ENCODE data around the gene ZNF616. TPM values are rescaled to one million over a fixed set of nuclear protein-coding genes. Genes with fewer than 3 reads are reported as not detected.
"Not testable (repeated sequence)": the region's sequence is repeated elsewhere in the genome, so short reads cannot be mapped to it uniquely, and the experiment has no call there.

The ZNF616 gene
- total RNA-seq, 1 experiment from 2014 or later: 9.7 TPM

DNA sequence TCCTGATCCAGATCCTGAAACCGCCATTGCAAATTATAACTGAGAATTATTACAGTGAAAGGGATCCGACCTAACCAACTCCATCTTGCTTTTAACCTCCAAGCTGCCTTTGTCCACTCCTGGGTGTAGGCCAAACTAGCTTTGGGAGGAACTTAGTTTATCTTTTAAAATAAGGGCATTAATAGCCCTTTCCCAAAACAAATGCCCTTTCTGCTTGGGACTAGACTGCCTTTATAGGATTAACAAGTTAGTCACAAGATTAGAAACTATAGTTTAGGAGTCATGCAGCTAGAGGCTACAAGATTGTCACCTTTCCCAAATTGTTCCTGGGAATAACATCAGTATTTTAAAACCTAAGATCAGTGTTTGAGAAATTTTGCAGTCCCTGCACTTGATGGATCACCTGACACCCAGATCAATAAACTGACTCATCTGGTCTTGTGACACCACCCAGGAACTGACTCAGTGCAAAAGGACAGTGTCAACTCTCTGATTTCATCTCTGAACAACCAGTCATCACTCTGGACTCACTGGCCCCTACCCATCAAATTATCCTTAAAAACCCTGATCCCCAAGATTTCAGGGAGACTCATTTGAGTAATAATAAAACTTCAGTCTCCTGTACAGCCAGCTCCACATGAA is 40.1 kb downstream of the ZNF616 start:
- H3K9me3 ChIP-seq (ENCODE audit: control insufficient read depth in 1 of 2, insufficient read depth in 1 of 2, low read depth in 1 of 2, low read length in 2 of 2): peaks cover 0 to 10% of the 10 kb centered on the region in 2 experiments; a peak in 3 of 4 replicates
- ChIA-PET RAD21 (ENCODE audit: low non-redundant PET in 1 of 2, low total read pairs in 2 of 2, uncharacterized antibody in 2 of 2, unreplicated experiment in 2 of 2) (no interaction called here), POLR2A (no interaction called here)

GRCh38 chr19:52096416-52096815 is 43.3 kb downstream of the ZNF616 start:
- H3K9me2 ChIP-seq (ENCODE audit: insufficient read depth); H3K4me2 ChIP-seq (ENCODE audit: low read length); RAD21 ChIA-PET (ENCODE audit: low non-redundant PET in 1 of 2, low total read pairs in 2 of 2, uncharacterized antibody in 2 of 2, unreplicated experiment in 2 of 2); H3K9me3 ChIP-seq (ENCODE audit: control insufficient read depth in 1 of 2, insufficient read depth in 1 of 2, low read depth in 1 of 2, low read length in 2 of 2); ATAC-seq; H2AFZ ChIP-seq (ENCODE audit: low read depth, low read length, poor library complexity, severe bottlenecking); H4K20me1 ChIP-seq (ENCODE audit: insufficient read depth); H3K79me2 ChIP-seq (ENCODE audit: insufficient read depth, low read length); DNase-seq (ENCODE audit: low read depth, low spot score); intact Hi-C loops (cut with micrococcal nuclease); H3K27ac ChIP-seq (ENCODE audit: low read depth, low read length); H3K9ac ChIP-seq (ENCODE audit: low read length); H3K27me3 ChIP-seq (ENCODE audit: insufficient read depth, low read length); H3K4me3 ChIP-seq (replicated peaks in 1 of 2; ENCODE audit: low read depth in 1 of 2, low read length in 2 of 2); H3K4me1 ChIP-seq (ENCODE audit: control insufficient read depth in 1 of 2, insufficient read depth in 2 of 2, low read length in 2 of 2); CTCF ChIA-PET; POLR2A ChIA-PET; BruUV-seq (replicated peaks); H3K36me3 ChIP-seq (ENCODE audit: control insufficient read depth in 1 of 2, insufficient read depth in 2 of 2, low read length in 2 of 2): not testable (repeated sequence)

More for the DNA sequence above, 40.1 kb downstream of the ZNF616 start:
- Histone ChIP-seq H3K27ac (ENCODE audit: low read depth, low read length) (no peak overlapping the region), H4K20me1 (ENCODE audit: insufficient read depth) (no peaks in the 10 kb centered on the region), H3K79me2 (ENCODE audit: insufficient read depth, low read length) (no peaks in the 10 kb centered on the region), H3K9me2 (ENCODE audit: insufficient read depth) (no peaks in the 10 kb centered on the region), H3K36me3 (ENCODE audit: control insufficient read depth in 1 of 2, insufficient read depth in 2 of 2, low read length in 2 of 2) (no peaks in the 10 kb centered on the region), H3K9ac (ENCODE audit: low read length) (no peak overlapping the region), H3K4me3 (replicated peaks in 1 of 2; ENCODE audit: low read depth in 1 of 2, low read length in 2 of 2) (no peak overlapping the region), H3K4me2 (ENCODE audit: low read length) (no peak overlapping the region), H2AFZ (ENCODE audit: low read depth, low read length, poor library complexity, severe bottlenecking) (no peak overlapping the region), H3K27me3 (ENCODE audit: insufficient read depth, low read length) (no peaks in the 10 kb centered on the region), H3K4me1 (ENCODE audit: control insufficient read depth in 1 of 2, insufficient read depth in 2 of 2, low read length in 2 of 2) (no peaks in the 10 kb centered on the region)
- TF ChIP-seq CBX3 (IDR thresholded peaks at IDR 0.05; ENCODE audit: low read depth) (no peak), SP1 (IDR thresholded peaks at IDR 0.05; ENCODE audit: low read depth) (no peak), ZBTB33 (IDR thresholded peaks at IDR 0.05; ENCODE audit: extremely low read depth, insufficient replicate concordance, low read length) (no peak), ELF1 (IDR thresholded peaks at IDR 0.05; ENCODE audit: borderline replicate concordance, low read depth) (no peak), ATF3 (IDR thresholded peaks at IDR 0.05) (no peak), FOSL1 (IDR thresholded peaks at IDR 0.05; ENCODE audit: low read depth) (peak; percentile 19; the same call in 1 of the 2 replicates)
- TF ChIP-seq, protein P1, sequence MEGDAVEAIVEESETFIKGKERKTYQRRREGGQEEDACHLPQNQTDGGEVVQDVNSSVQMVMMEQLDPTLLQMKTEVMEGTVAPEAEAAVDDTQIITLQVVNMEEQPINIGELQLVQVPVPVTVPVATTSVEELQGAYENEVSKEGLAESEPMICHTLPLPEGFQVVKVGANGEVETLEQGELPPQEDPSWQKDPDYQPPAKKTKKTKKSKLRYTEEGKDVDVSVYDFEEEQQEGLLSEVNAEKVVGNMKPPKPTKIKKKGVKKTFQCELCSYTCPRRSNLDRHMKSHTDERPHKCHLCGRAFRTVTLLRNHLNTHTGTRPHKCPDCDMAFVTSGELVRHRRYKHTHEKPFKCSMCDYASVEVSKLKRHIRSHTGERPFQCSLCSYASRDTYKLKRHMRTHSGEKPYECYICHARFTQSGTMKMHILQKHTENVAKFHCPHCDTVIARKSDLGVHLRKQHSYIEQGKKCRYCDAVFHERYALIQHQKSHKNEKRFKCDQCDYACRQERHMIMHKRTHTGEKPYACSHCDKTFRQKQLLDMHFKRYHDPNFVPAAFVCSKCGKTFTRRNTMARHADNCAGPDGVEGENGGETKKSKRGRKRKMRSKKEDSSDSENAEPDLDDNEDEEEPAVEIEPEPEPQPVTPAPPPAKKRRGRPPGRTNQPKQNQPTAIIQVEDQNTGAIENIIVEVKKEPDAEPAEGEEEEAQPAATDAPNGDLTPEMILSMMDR (IDR thresholded peaks at IDR 0.05 in 2 of 3, conservative IDR thresholded peaks at IDR 0.05 in 1 of 3; ENCODE audit: borderline replicate concordance in 1 of 3, insufficient read depth in 1 of 3, low read depth in 2 of 3, low read length in 2 of 3): no peak
- no peak for ATAC-seq
- DNase-seq (ENCODE audit: low read depth, low spot score): no peak
- no TSS peak for BruUV-seq (replicated peaks)
- intact Hi-C loops (cut with micrococcal nuclease): no loop called here
- CTCF ChIA-PET: no interaction called here

Measured in HCT116 (cell line).